Activated naive CD8-positive, alpha-beta T cell treated with anti-CD3 and anti-CD28 coated beads, Interleukin-2, amount 50 U/mL, for 24 hours (primary cell): Measurements from ENCODE around the gene EXOC6.
"Not testable (repeated sequence)": the region's sequence is repeated elsewhere in the genome, so short reads cannot be mapped to it uniquely, and the experiment has no call there.

Experiments used
- ATAC-seq: fragments of 150-1000 bp; cut with Tn5 transposase; one replicate; pipeline ENCODE4 v1.10.0; 2021
- DNase-seq: peaks from one replicate; pipeline ENCODE4 v3.0.0; 2021
- H3K27ac Mint-ChIP-seq: one replicate; pipeline ENCODE4 v1.8.0; 2021; ENCODE audit warnings: mild to moderate bottlenecking, mixed read lengths
- H3K27me3 Mint-ChIP-seq: one replicate; pipeline ENCODE4 v1.8.0; 2021; ENCODE audit warnings: mixed read lengths
- H3K36me3 Mint-ChIP-seq: one replicate; pipeline ENCODE4 v1.8.0; 2021; ENCODE audit warnings: low read depth, mixed read lengths
- H3K4me1 Mint-ChIP-seq: one replicate; pipeline ENCODE4 v1.8.0; 2021; ENCODE audit warnings: mixed read lengths
- H3K4me3 Mint-ChIP-seq: one replicate; pipeline ENCODE4 v1.8.0; 2021; ENCODE audit warnings: mild to moderate bottlenecking, moderate library complexity, mixed read lengths
- H3K9me3 Mint-ChIP-seq: one replicate; pipeline ENCODE4 v1.8.0; 2021; ENCODE audit warnings: mixed read lengths

The EXOC6 gene

GRCh38 chr10:92970301-92971070, 122.2 kb downstream of the EXOC6 start:
- no peak for DNase-seq

GRCh38 chr10:92972066-92972870, 123.9 kb downstream of the EXOC6 start:
- Mint-ChIP-seq H3K4me3 (no peak overlapping the region), H3K36me3 (peaks cover 37% of the 10 kb centered on the region), H3K4me1 (peaks cover 4% of the 10 kb centered on the region), H3K27ac (no peak overlapping the region), H3K9me3 (no peaks in the 10 kb centered on the region), H3K27me3 (no peaks in the 10 kb centered on the region)
- ATAC-seq (no peak), DNase-seq (no peak)

More at GRCh38 chr10:92970301-92971070, 122.2 kb downstream of the EXOC6 start:
- no peak overlapping the region for H3K27ac Mint-ChIP-seq
- peaks cover 33% of the 10 kb centered on the region for H3K36me3 Mint-ChIP-seq
- ATAC-seq, result no peak
- H3K4me1 Mint-ChIP-seq, result peaks cover 4% of the 10 kb centered on the region
- no peak overlapping the region for H3K4me3 Mint-ChIP-seq
- no peaks in the 10 kb centered on the region for H3K27me3 Mint-ChIP-seq
- H3K9me3 Mint-ChIP-seq, result no peaks in the 10 kb centered on the region

- peaks cover 4% of the 10 kb centered on the region for H3K4me1 Mint-ChIP-seq
These were observed 124.6 kb downstream of the EXOC6 start for GRCh38 chr10:92972886-92973285.

GRCh38 chr10:92976278-92976677, 128.0 kb downstream of the EXOC6 start:
- H3K4me1 Mint-ChIP-seq, H3K27me3 Mint-ChIP-seq, H3K4me3 Mint-ChIP-seq, ATAC-seq, H3K9me3 Mint-ChIP-seq, DNase-seq, H3K27ac Mint-ChIP-seq: not testable (repeated sequence)
- H3K36me3 Mint-ChIP-seq, result peaks cover 29% of the 10 kb centered on the region

More at GRCh38 chr10:92972886-92973285, 124.6 kb downstream of the EXOC6 start:
- Mint-ChIP-seq H3K27ac (no peak overlapping the region), H3K4me3 (no peak overlapping the region), H3K36me3 (peaks cover 37% of the 10 kb centered on the region), H3K9me3 (no peaks in the 10 kb centered on the region), H3K27me3 (no peaks in the 10 kb centered on the region)
- no peak for ATAC-seq
- DNase-seq, result no peak

- Mint-ChIP-seq H3K9me3 (no peaks in the 10 kb centered on the region), H3K4me3 (no peak overlapping the region), H3K27ac (no peak overlapping the region), H3K27me3 (no peaks in the 10 kb centered on the region), H3K4me1 (peaks cover 29% of the 10 kb centered on the region), H3K36me3 (peaks cover 2% of the 10 kb centered on the region)
- ATAC-seq, result no peak
- DNase-seq, result no peak
These were observed 140.9 kb downstream of the EXOC6 start for GRCh38 chr10:92989250-92989649.

GRCh38 chr10:92990615-92991014, 142.3 kb downstream of the EXOC6 start:
- peak; percentile 88 for ATAC-seq

GRCh38 chr10:92991513-92991912, 143.2 kb downstream of the EXOC6 start:
- peaks cover 29% of the 10 kb centered on the region for H3K4me1 Mint-ChIP-seq
- ATAC-seq, result no peak

More at GRCh38 chr10:92990615-92991014, 142.3 kb downstream of the EXOC6 start:
- Mint-ChIP-seq H3K36me3 (no peaks in the 10 kb centered on the region), H3K9me3 (no peaks in the 10 kb centered on the region), H3K27ac (peak overlapping the region; percentile 36), H3K27me3 (no peaks in the 10 kb centered on the region), H3K4me1 (peaks cover 29% of the 10 kb centered on the region), H3K4me3 (no peak overlapping the region)
- DNase-seq, result peak; percentile 15

GRCh38 chr10:92993699-92994272, 145.5 kb downstream of the EXOC6 start:
- DNase-seq, result no peak
- no peaks in the 10 kb centered on the region for H3K36me3 Mint-ChIP-seq

More at GRCh38 chr10:92991513-92991912, 143.2 kb downstream of the EXOC6 start:
- no peak overlapping the region for H3K27ac Mint-ChIP-seq
- H3K9me3 Mint-ChIP-seq, result no peaks in the 10 kb centered on the region
- no peaks in the 10 kb centered on the region for H3K27me3 Mint-ChIP-seq
- no peak for DNase-seq
- H3K36me3 Mint-ChIP-seq, result no peaks in the 10 kb centered on the region
- H3K4me3 Mint-ChIP-seq, result no peak overlapping the region

GRCh38 chr10:92995509-92995908, 147.2 kb downstream of the EXOC6 start:
- peaks cover 24% of the 10 kb centered on the region for H3K4me1 Mint-ChIP-seq
- no peak overlapping the region for H3K4me3 Mint-ChIP-seq
- H3K9me3 Mint-ChIP-seq, result no peaks in the 10 kb centered on the region
- no peaks in the 10 kb centered on the region for H3K27me3 Mint-ChIP-seq
- DNase-seq (no peak), ATAC-seq (no peak)
- no peak overlapping the region for H3K27ac Mint-ChIP-seq
- no peaks in the 10 kb centered on the region for H3K36me3 Mint-ChIP-seq

More at GRCh38 chr10:92993699-92994272, 145.5 kb downstream of the EXOC6 start:
- no peak overlapping the region for H3K27ac Mint-ChIP-seq
- H3K27me3 Mint-ChIP-seq, result no peaks in the 10 kb centered on the region
- no peak overlapping the region for H3K4me3 Mint-ChIP-seq
- no peaks in the 10 kb centered on the region for H3K9me3 Mint-ChIP-seq
- H3K4me1 Mint-ChIP-seq, result peaks cover 29% of the 10 kb centered on the region
- peak; percentile 60 for ATAC-seq

GRCh38 chr10:92997620-92998019, 149.3 kb downstream of the EXOC6 start:
- Mint-ChIP-seq H3K4me1 (peaks cover 10% of the 10 kb centered on the region), H3K27me3 (no peaks in the 10 kb centered on the region), H3K27ac (no peak overlapping the region), H3K4me3 (no peak overlapping the region), H3K36me3 (no peaks in the 10 kb centered on the region), H3K9me3 (no peaks in the 10 kb centered on the region)
- DNase-seq (no peak), ATAC-seq (no peak)

- Mint-ChIP-seq H3K9me3 (no peaks in the 10 kb centered on the region), H3K36me3 (no peaks in the 10 kb centered on the region), H3K4me1 (no peaks in the 10 kb centered on the region), H3K27ac (no peak overlapping the region), H3K4me3 (no peak overlapping the region), H3K27me3 (no peaks in the 10 kb centered on the region)
- DNase-seq (no peak), ATAC-seq (no peak)
These were observed 150.9 kb downstream of the EXOC6 start for GRCh38 chr10:92999191-92999590.

- H3K9me3 Mint-ChIP-seq, result no peaks in the 10 kb centered on the region
- no peak for ATAC-seq
- no peak for DNase-seq
- no peak overlapping the region for H3K27ac Mint-ChIP-seq
- H3K4me3 Mint-ChIP-seq, result no peak overlapping the region
- no peaks in the 10 kb centered on the region for H3K27me3 Mint-ChIP-seq
- H3K36me3 Mint-ChIP-seq, result peaks cover 1% of the 10 kb centered on the region
- no peaks in the 10 kb centered on the region for H3K4me1 Mint-ChIP-seq
These were observed 158.2 kb downstream of the EXOC6 start for GRCh38 chr10:93006435-93007039.

GRCh38 chr10:93015722-93016121, 167.4 kb downstream of the EXOC6 start:
- Mint-ChIP-seq H3K4me3 (no peak overlapping the region), H3K9me3 (no peaks in the 10 kb centered on the region), H3K36me3 (peaks cover 4% of the 10 kb centered on the region), H3K27ac (no peak overlapping the region), H3K27me3 (no peaks in the 10 kb centered on the region), H3K4me1 (no peaks in the 10 kb centered on the region)
- DNase-seq (no peak), ATAC-seq (no peak)

GRCh38 chr10:93023013-93023650, 174.8 kb downstream of the EXOC6 start:
- no peak for DNase-seq
- H3K4me3 Mint-ChIP-seq, result no peak overlapping the region
- no peaks in the 10 kb centered on the region for H3K4me1 Mint-ChIP-seq

More at GRCh38 chr10:93023013-93023650, 174.8 kb downstream of the EXOC6 start:
- H3K36me3 Mint-ChIP-seq, result peaks cover 8% of the 10 kb centered on the region
- H3K27ac Mint-ChIP-seq, result no peak overlapping the region
- no peaks in the 10 kb centered on the region for H3K27me3 Mint-ChIP-seq
- no peak for ATAC-seq
- no peaks in the 10 kb centered on the region for H3K9me3 Mint-ChIP-seq
